HG02938 (cell line): ENCODE data around the gene RBP5.
A peak's percentile ranks its signal among the peaks of the same experiment; 100 is the strongest.
"Not testable (repeated sequence)": the region's sequence is repeated elsewhere in the genome, so short reads cannot be mapped to it uniquely, and the experiment has no call there.

Experiments
- ATAC-seq: cut with Tn5 transposase; IDR thresholded peaks from one replicate; pipeline ENCODE4 v1.9.1; 2021; ENCODE audit warnings: mild to moderate bottlenecking, moderate library complexity; ENCODE audit not compliant: unreplicated experiment

Gene RBP5

DNA sequence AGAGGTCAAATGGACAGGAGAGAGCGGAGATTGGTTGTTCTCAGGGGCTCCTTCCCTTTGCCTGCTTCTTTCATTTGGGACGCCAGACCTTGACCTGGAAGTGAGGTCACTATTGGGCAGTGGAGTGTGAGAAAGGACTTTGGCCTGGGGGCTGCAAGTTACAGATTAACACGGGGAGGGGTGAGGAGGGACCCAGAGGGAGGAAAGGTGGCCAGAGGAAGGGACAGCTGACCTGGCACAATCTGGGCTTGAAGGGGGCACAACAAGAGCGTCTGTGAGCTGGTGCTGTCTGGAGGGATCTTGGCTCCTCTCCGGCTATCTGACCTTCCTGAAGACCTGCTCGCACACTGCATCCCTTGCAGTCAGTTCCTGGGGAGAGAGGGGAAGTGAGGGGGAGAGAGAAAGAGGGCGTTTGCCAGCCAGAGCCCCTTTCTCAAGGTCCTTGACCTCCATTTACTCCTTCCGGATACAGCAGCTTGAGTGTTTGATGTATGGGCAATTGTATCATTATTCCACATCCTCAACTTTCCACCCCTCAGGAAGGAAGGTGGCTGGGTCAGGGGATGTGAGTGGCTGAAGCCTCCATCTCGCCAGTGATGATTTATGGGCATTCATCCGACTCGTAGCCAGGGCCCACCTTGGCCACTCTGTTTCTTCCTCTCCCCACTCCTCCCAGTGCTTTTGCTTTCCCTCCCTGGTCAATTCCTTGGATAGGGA lies 4.7 kb downstream of the RBP5 start:
- no peak for ATAC-seq

DNA sequence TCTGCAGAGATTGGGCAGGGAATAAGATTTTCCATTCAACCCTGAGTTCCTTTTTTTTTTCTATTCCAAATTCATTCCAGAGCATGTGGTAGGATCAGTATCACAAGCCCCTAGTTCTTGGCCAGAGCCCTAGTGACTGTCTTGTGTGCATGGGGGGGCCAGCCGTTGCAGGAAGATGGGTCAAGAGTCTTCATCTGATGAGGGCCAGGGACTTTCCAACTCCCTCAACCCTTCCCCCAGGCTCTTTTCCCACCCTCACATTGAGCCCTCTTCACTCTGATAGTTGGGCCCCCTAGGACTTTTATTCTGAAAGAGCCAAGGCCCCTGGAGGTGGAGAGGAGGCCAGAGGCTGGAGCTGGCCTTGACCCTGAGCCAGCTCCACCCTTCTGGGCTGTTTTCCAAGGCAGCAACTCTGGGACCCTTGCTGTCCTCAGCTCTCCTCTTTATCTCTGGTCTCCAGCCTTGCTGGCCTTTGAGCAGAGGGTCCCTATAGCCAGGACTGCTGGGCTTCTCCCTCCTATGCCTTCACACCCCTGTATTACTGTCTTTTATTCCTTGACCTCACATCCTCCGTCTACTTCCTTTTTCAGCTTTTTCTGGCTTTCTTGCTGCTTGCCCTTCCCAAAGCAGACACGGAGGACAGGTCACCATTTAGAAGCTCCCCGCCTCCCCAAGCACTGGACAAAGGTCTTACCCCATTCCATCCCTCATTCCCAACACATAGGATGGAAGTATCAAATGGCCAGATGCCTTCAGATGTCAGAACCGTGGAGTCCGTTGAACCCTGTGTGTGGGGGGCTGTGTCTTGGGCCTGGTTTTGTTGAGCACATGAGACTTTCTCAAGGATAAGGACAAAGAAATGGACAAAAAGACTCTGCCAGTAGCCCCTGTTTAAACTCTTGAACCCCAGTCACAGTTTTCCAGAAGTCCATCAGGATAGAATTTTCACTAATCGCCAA lies 5.6 kb downstream of the RBP5 start:
- ATAC-seq = no peak

DNA sequence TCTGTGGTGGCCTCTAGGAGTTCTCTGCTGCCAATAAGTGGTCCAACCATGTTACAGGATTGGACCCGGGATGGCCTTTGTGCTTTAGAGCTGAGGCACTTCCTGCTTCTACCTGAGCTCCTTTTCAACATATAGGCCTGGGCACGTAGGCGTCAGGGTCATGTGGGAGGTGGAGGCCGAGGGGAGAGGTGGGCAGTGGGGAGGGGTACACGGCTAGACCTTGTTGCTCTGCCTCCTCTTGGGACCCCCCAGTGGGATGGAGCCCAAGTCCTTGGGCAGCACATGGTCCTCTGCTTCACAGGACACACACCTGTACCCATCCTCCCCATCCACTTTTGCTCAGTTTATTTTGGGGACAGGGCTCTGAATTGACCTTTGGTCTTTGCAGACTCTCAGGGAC lies 7.4 kb downstream of the RBP5 start:
- ATAC-seq = no peak

DNA sequence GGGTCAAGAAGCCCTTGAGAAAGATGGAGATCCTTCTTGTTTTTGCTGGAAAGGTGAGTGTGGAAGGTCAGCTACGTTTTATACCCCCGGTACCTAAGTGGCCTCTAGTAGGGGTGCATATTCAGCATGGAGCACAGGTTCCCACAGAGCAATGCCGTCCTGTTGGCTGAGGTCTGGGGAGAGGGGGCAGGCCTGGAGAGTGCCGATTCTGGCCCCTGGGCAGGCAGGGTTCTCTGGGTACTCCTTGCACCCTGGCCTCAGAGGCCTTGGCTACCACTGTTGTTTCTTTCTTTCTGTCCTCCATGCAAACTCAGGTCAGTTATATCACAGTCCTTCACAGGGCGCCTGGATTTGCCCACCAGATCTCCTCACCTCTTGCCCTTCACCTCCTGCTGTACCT lies 8.5 kb downstream of the RBP5 start:
- no peak for ATAC-seq

DNA sequence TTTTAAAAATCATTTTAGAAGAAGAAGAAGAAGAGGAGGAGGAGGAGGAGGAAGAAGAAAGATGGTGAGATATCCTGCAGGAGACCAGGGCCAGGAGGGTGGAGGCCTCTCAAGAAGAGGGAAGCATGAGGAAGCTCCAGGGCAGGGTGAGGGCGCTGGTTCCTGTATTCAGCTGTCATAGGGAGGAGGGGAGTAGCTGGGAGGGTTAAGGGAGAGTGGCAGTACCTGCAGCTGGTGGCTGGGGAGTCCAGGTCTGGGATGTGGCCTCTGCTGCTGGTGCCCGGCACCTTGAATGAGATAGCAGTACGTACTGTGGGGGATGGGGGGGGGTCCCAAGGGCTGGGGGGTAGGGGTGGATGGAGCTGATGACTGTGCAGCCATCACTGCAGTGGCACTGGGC lies 9.8 kb downstream of the RBP5 start:
- ATAC-seq = no peak

DNA sequence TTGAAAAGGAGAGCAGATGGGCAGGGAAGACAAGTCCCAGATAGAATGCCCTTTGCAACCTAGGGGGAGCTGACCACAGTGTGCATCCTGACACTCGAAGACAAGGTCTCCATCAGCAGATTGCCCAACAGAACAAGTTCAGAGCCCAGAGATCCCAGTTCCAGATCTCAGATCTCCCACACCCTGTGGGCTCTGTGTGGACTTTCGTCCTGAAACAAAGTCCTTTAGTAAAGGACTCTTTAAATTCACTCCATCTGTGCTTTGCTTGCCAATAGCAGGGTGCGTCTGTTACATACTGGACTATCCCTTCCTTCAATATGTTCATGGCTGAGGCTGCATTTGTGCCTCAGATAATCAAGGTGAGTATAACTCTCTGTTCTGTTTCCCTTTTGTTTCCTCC lies 11.0 kb downstream of the RBP5 start:
- ATAC-seq = no peak

DNA sequence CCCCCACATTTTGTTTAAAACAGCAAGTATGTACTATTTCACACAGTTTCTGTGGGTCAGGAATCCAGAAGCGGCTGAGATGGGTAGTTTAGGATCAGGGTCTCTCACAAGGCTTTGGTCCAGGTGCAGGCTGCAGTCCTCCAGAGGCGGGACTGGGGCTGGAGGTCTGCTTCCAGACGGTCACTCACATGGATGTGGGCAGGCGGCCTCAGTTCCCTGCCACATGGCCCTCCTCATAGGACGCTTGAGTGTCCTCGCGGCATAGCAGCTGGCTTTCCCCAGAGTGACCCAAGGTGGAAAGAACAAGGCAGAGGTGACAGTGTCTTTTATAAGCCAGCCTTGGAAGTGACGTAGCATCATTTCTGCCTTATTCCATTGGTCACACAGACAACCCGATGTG lies 11.8 kb downstream of the RBP5 start:
- no peak for ATAC-seq

DNA sequence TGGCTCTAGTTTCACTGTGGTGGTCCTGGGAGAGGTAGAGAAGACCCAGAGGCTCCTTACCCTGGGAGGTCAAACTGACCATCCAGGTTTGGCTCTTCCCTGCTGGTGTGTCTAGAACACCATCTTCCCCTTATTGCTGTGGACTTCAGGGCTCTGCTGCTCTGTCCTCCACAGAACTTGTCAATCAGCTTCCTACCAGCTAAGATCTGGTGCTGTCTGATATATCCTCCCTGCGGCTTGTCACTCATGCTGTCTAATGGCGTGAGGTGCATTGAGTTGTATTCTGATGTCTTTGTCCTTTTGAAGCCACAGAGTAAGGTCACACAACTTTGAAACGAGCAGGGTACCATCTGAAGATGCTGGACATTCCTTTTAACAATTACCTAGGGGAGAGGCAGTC lies 12.5 kb downstream of the RBP5 start:
- no peak for ATAC-seq

DNA sequence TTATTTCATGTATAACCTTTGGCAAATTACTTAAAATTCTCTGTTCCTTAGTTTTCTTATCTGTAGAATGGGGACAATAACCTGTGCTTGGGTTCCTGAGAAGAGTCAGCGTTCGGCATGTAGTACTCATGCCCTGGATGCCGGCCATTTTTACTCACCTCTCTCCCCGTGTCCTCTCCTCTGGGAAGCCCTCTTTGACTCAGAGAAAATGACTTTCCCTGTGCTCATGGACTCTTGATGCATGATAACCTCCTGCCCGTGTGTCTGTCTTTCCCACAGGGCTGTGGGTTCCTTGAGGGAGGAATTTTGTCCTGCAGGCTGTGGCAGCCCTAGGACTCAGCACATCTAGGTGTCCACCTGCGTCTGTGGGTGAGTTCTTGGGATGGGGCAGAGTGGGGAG lies 13.8 kb downstream of the RBP5 start:
- ATAC-seq = no peak

DNA sequence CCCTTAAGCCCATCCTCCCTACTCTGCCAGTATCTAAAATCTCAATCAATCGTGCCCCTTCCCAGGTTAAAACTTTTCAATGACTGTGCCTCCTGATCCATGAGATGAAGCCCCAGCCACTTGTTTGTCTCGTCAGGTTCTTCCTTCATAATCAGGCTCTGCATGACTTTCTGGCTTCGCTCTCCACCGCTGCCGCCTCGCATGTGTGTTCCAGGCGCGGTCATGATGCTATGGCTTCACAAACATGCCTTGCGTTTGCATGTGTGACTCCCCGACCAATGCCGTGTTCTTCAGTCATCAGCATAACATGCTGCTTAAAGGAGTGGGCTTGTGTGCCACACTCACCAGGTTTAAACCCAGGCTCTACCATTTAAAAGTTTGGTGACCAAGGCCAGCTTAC lies 14.7 kb downstream of the RBP5 start:
- ATAC-seq = no peak

DNA sequence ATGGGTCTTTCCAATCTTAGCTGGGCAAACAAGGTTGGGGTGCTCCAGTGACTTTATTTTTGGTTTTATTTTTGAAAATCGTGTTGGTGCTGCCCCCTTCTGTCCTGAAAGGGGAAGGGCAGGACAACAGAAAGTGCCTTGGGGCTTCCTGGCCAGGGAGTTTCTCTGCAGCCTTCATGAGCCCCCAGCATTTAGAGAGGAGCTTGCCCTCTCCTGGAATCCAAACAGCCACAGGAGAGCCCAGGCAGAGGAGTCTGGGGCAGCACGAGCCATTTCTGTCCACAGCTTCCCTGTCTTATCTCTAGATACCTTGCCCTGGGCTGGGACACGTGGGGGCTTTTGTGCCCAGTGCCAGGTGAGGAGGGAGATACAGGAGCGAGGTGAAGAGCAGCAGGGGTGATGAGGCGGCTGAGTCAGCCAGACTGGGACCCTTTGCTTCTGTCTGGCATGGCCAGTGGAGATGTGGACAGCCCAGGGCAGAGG lies 15.3 kb downstream of the RBP5 start:
- no peak for ATAC-seq

DNA sequence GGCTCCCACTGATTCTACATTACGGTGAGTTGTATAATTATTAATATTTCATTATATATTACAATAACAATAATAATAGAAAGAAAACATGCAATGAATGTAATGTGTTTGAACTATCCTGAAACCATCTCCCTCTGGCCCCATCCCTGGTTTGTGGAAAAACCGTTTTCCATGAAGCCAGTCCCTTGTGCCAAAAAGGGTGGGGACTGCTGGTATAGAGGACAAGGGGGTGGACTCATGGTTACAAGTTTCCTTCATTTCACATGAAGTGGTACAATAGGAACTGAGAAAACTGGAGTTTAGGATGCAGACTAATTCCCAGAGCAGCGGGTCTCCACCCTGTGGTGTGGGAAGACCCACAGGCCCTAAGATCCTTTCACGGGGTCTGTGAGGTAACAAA lies 16.6 kb downstream of the RBP5 start:
- ATAC-seq = no peak

DNA sequence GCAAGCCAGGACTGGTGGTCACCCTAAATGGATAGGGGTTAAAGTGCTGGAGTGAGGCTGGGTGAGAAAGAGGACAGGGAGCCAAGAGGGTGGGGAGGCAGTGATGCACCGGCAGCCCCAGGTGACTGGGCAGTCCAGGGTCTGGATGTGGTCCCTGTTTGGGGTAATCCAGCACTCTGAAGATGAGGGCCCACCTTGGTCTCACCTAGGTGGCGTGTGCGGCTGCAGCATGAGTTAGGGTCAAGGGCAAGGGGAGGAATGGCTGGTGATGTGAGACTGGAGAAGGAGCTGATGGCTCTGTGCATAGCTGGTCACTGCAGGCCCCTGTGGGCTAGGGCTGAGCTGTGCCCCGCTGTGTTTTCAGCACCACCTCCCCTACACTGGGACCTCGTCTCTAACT lies 18.0 kb downstream of the RBP5 start:
- no peak for ATAC-seq

DNA sequence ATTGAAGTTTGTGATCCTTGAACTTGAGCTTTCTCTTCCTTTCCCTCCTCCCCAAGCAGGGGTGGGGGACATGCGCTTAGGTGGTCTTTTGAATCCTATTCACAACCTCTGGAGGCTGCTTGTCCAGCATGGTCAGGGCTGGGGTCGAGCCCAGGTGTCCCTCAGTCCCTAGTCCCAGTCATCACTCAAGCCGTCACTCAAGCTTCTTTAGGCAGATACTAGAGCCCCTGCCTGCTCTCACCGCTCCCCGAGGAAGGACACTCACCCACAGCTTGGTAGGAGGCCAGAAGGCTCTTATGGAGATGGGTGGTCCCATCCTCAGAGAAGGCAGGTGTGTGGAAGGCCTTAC lies 19.1 kb downstream of the RBP5 start:
- ATAC-seq = no peak

DNA sequence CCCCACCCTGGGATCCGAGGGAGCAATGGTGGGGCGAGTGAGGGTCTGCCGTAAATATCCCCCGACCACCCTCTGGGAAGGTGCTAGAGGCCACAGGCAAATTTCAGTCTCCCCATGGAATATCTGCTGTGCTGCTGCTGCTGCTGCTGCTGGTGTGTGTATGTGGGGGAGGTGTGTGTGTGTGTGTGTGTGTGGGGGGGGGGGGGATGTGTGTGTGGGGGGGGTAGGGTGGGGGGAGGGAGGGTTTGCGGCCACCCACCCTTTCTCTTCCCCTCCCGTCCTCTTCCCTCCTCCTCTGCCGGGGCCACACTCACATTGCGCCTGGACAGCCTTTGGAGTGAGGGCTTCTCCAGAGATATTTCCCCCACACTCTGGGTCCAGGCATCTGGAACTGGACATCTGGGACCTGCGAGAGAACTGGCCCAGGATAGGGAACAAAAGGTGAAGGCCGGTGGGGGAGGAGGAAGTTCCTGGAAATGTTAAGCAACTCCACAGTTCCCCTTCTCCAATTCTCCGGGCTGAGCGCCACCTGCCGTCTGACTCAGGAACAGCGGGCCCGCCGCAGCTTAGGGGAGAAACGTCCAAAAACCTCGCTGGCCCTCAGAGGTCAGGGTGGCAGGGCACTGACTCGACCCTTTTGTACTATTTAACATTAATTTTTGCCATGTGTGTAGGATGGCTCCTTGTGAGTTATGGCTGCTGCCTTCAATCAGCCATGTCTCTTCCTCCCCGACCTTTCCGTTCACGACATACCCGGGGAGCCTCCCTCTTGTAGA lies 19.7 kb downstream of the RBP5 start, which contains the start of gene C1RL:
Gene C1RL, minus strand, starts transcription at position 419 of the 776 bp plus-strand sequence. Its CDS starts 34 bp downstream, at position 385.
- ATAC-seq = peak; percentile 10

DNA sequence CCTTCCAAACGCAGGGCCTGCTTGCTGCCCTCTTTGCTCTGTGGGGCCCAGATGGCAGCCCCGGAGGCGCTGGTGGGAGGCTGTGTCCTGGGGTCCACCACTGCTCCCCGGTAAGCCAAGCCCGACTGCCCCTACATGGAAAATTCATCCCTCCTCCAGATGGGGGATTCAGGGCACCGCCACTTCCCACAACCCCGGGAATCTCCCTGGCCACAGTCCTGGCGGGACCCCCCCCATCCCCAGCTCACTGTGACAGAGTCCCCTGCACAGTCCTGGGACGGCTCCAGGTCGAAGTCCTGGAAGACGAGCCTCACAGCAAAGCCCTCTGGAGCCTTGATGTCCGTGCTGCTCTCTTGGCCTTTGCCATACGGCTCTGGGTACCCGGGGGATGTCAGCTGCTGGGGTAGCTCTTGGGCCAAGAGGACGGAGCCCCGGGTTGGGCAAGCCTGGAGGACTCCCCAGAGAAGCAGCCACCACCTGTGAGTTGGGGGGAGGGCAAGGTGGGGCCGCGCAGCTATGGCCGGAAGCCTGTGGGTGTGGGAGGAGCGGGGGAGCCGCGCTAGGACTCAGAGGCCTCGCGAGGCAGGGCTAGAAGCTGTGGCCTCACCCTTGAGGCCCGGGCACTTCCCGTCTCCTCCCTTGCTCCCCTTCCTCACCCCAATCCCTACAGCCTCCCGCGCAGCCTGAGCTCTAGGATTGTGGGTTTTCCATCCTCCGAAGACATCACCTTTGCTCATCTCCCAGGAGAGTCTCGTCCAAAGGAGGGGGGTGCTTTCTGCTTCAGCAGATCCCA lies 20.5 kb downstream of the RBP5 start:
- peak; percentile 83 for ATAC-seq

DNA sequence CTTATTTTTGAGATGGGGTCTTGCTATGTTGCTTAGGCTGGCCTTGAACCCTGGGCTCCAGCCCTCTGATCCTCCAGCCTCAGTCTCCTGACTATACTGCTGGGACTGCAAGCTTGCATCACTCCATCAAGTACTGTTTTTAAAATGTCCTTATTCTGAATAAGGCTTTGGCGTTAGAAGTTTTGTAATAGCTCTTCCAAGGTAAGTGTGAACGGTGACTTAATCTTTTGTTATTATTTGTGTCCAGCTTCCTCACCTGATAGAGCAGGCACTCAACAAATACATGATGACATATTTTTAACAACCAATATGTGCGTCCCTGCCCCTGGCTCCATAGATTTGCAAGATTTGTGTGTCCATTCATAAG lies 21.1 kb downstream of the RBP5 start:
- no peak for ATAC-seq

DNA sequence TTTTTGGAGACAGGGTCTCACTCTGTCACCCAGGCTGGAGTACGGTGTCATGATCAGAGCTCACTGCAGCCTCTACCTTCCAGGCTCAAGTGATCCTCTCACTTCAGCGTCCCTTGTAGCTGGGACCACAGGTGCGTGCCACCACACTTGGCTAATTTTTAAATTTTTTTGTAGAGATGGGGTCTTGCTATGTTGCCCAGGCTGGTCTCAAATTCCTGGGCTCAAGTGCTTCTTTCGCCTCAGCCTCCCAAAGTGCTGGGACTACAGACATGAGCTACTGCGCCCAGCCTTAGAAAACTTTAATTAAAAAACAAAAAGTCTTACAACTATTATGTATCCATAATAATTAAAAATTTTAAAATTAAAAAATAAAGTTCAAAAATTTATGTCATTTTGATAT lies 21.5 kb downstream of the RBP5 start:
- not testable (repeated sequence) for ATAC-seq

DNA sequence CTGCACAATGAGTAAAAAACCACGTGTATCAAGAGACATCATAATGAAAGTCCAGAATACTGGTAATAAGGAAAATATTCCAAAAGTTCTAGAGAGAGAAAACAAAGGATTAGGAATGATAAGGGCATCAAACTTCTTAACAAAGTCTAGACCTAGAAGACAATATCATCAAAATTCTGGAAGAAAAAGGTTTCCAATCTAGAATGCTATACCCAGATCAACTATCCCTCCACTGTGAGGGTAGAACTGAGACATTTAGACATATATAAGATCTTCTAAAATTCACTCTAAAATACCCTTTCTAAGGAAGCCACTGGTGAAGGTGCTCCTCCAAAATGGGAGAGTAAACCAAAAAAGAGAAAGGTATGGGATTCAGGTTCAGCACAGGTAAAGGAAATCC lies 22.6 kb downstream of the RBP5 start:
- no peak for ATAC-seq

DNA sequence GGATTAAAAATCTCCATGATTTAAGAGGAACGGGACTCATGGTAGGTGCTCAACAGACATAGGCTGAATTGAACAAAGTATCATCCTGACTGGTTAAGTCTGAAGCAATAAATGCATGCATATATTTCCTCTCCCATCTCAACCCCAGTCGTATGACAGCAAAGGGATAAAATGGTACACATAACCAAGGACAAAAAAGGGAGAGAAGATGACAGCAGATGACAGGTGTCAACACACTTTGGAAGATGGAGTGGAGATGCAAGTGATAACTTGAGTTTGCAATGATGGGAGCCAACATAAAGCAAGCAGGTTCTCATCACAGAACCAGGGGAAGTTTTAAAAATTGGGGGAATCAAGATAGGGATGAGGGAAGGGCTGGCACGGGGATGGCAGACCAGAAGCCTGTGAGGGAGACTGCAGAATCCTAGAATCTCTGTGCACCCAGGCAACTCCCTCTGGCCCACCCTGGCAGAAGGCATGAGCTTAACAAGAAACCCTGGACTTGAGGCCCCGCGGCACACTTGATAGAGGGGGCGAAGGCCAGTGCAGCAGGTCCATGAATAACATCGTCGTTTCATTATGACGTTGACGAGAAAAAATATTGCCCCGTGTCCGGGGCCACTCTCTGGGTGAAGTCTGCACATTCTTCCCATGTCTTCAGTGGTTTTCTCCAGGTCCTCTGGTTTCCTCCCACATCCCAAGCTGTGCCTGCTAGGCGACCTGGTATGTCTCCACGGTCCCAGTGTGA lies 24.7 kb downstream of the RBP5 start:
- no peak for ATAC-seq
